HT1080 (cell line): ENCODE data around the gene STK17B. TPM values are rescaled to one million over a fixed set of nuclear protein-coding genes. Genes with fewer than 3 reads are reported as not detected.
"Not testable (repeated sequence)": the region's sequence is repeated elsewhere in the genome, so short reads cannot be mapped to it uniquely, and the experiment has no call there.

Experiments used
- DNase-seq: peaks from one replicate; pipeline ENCODE4 v3.0.0-alpha.2; 2015; ENCODE audit warnings: low read depth
- total RNA-seq: library from RNA; depleted of rRNA; stranded (reverse); fragments of >200 nt; shearing (Covaris generic); gene quantifications from 2 replicates; pipeline ENCODE4 v1.2.3, GENCODE V29; 2014

Gene STK17B
- total RNA-seq, 1 experiment from 2014 or later, result 22.1 TPM

DNA sequence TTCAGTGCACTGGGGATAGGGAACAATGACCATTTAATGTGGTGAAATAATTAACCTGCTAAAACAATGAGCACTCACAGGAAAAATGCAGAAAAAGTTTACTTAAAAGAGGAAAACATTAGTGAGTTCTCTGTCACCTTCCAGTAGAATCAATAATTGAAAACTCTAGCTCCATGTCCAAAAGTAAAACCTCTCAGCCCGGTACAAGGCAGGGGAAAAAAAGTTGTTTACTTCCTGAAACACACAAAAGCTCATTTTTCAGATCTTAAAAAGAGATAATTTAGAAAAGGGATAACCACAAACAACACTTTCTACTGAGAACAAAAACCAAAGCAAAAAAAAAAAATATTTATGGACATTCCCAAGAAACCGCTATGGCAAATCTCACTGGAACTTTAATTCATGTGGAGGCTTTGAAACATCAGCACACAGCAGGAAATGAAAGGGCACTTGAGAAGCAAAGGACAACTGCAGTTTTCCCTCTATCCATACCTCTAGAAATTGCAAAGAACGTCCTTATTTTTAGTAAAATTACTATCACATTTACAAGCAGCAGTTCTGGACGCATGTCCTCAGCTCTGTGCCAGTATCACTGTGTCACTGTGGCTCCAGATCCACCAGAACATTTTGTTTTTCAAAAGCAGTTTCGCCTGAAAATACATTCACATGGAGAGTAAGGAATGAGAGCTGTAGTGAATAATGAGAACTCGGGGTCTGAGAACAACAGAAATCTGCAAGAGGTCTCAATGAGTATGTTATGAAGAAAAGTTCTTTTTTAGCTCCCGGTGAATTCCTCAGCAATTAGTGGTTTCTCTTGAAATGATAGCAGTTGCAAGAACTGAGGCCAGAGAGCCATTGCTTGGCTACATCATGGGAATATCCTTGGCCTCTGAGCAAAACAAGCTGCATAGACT lies 58.1 kb downstream of the STK17B start:
- peak; percentile 13 for DNase-seq

- DNase-seq, result peak; percentile 52
Measured at GRCh38 chr2:196112418-196113034, 58.9 kb downstream of the STK17B start.

DNA sequence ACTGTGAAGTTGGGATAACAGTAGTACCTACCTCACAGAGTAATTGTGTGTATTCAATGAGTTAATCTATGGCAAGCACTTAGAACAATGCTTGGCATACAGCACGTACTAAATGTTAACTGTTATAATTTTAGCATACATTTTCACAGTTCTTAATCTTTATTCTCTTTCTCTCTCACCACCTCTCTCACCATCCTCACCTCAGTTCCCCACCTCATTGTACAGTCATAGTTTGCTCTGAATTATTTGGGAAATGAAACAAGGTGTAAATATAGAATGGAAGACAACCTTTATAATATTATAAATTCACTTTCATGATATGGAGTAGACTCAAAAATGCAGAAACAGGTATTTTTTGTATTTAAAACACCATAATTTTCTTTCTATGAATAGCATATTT lies 62.8 kb downstream of the STK17B start:
- DNase-seq, result no peak

DNA sequence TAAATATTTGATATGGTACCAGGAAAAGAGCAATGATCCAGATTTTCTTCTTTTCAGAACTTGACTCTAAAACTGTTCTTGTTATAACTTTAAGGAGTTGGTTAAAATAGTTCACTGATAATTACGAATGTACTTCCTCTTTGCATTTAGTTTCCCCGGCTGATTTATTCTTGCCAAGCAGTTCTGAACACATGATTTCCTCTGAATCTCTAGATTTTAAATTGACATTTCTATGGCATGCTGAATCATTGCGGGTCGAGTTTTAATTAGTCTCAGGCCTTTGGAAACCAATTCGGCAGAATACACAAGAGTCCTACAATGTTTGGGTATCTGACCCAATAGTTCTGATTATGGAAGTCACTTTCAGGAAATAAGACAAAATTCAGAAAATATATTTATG lies 65.4 kb downstream of the STK17B start:
- DNase-seq, result no peak

GRCh38 chr2:196104066-196104465 lies 67.3 kb downstream of the STK17B start:
- no peak for DNase-seq

- no peak for DNase-seq
Measured at GRCh38 chr2:196103626-196104025, 67.8 kb downstream of the STK17B start.

DNA sequence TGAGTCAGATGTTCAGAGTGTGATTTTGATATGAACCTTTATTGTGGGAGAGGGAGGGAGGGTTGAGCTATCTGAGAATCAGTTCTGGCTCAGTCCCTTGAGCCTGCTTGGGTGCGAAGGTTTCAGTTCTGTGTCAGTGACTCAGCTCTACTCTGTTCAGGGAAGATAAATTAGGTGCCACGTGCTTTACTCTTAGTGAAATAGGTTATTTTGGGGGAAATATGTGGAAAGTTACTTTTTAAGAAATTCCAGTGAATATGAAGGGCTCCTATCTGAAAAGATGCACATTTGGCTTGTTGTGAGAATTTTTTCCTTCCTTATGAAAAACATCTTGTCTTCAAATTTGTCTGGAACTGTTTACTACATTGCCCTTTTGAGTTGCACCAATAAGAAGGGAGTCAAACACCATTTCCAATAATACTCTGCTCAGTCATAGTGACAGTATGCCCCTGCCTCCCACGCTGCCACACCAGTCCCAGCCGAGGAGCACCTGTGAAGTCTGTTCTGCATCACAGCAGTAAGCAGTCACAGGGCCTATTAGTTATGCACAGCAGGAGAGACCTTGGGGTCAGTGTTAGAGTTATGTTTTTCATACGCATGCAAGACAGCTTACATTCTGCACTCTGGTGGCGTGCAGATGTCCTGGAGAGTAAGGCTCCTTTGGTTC lies 69.9 kb downstream of the STK17B start:
- DNase-seq, result no peak

- DNase-seq, result no peak
Measured at GRCh38 chr2:196099916-196100315, 71.5 kb downstream of the STK17B start.

- DNase-seq, result no peak
Measured at GRCh38 chr2:196097864-196098660, 73.3 kb downstream of the STK17B start.

- no peak for DNase-seq
Measured at GRCh38 chr2:196096982-196097745, 74.2 kb downstream of the STK17B start.

DNA sequence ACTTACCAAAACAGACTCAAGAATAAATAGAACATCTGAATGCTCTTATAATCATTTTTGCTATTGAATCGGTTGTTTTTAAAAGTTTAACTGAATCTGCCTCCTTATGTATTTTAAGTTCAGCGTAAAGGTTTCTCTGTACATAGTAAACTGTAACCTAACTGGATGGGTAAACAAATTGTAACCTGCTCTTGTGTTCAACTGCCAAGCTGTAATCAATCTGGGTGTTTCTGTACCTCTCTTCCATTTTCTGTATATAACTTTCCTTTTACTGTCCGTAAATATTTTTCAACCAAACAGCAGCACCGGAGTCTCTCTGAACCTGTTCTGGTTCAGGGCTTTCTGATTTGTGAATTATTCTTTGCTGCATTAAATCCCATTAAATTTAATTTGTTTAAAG lies 75.1 kb downstream of the STK17B start:
- DNase-seq, result no peak

DNA sequence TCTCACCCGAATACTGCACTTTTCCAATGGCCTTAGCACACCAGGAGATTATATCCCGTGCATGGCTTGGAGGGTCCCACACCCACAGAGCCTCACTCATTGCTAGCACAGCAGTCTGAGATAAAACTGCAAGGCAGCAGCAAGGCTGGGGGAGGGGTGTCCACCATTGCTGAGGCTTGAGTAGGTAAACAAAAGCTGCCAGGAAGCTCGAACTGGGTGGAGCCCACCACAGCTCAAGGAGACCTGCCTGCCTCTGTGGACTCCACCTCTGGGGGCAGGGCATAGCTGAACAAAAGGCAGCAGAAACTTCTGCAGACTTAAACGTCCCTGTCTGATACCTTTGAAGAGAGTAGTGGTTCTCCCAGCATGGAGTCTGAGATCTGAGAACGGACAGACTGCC lies 81.9 kb downstream of the STK17B start:
- not testable (repeated sequence) for DNase-seq

GRCh38 chr2:196088203-196088602 lies 83.2 kb downstream of the STK17B start:
- no peak for DNase-seq

- no peak for DNase-seq
Measured at GRCh38 chr2:196086517-196087368, 84.6 kb downstream of the STK17B start.

GRCh38 chr2:196083601-196084000 lies 87.8 kb downstream of the STK17B start:
- no peak for DNase-seq
